ENCODE data around the gene STK35.
"Not testable (repeated sequence)": the region's sequence is repeated elsewhere in the genome, so short reads cannot be mapped to it uniquely, and the experiment has no call there.

Gene STK35

DNA sequence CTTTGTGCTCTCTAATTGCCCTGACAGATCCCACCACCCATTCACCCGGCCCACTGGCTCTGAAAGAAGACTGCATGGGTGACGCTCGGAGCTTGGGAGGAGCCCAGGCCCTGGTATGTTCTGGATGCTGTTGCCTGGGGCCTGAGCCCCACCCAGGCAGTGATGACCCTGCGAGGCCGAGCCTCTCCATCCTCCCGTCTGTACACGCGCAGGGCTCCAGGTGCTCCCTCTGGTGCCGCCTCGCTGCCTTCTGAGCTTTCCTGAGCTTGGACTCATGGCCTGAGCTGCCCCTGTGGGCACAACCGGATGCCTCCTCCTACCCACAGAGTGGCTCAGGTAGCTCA, 61.2 kb downstream of the STK35 start:
- no peak for DNase-seq (ENCODE audit: low read depth)

DNA sequence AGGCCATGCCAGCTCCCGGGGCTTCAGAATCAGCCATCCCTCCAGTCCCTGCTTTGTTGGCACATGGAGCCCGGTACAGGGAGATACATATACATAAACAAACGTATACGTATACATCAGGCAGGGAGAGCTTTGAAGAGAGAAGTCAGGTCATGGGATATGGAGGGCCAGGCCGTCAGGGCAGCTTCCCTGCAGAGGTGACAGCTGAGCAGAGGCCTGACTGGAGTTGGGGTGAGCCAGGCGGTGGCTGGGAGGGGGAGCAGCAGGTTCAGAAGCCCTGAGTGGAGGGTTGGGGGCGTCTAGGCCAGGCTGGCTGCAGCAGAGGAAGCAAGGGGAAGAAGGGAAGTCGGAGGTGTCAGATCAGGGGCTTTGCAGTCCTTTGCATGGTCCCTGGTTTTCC, 61.7 kb downstream of the STK35 start:
- no peak for DNase-seq (ENCODE audit: low read depth)

DNA sequence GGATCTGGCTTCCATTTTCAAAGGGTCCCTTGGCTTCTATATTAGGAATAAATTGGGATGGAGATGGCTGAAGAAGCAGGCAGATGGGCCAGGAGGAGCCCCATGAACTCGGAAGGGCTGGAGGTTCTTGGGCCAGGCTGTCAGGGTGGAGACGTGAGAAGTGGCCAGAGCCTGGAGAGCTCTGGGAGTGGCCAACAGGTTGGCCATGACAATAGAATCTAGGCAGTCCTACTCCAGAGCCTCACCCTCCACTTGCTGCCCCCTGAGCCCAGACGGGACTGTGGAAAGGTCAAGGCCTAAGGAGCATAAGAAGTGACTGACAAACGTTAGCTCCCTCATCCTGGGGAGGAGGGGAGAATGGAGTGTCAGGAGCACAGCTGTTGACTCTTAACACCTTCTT, 62.1 kb downstream of the STK35 start:
- DNase-seq (ENCODE audit: low read depth), result no peak

DNA sequence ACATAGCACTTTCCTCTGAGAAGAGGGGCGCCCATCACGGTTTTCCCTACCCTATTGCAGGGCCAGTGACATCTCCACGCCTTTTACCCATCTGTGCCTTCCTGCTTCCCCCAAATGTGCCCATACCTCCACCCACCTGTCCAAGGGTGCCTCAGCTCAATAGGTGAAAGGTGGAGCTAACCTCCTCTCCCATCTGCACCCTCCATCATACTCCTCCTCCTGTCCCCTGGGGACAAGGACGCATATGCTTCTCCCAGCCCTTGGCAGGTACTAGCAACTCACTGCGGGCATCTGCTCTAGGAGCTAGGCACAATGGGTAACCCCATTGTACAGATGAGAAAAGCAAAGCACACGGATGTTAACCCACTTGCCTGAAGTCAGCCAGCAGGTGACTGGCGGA, 62.8 kb downstream of the STK35 start:
- no peak for DNase-seq (ENCODE audit: low read depth)

DNA sequence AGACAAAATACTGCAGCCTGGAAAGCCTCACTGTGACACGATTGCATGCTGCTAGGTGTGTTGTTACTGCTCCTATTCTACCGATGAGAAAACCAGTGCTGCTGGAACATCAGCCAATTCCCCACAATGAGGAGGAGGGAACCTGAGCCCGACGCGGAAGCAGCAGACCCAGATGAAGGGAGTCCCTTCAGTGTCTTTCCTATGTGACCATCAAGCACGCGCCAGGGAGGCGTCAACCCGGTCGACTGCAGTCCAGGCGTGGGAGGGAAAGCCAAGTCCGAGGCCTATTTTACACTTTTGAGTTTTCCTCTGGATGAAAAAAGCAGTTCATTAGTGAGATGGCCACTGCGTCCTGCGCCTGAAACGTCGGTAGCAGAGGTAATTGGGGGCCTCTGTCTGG, 63.3 kb downstream of the STK35 start:
- no peak for DNase-seq (ENCODE audit: low read depth)

DNA sequence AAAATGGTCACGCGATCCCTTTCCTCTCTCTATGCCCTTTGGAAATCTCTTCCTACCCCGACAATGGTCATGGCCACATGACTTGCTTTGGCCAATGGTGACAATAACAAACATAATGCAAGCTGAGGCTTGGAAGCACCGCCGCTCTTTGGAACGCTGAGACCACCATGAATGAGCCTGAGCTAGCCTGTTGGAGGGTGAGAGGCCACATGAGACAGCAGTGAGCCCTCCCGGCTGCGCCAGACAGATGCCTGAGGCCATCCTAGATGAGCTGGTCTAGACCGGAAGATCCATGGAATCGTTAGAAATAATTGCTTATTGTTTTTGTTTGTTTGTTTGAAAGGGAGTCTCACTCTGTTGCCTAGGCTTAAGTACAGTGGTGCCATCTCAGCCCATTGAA, 64.2 kb downstream of the STK35 start:
- DNase-seq (ENCODE audit: low read depth), result no peak

DNA sequence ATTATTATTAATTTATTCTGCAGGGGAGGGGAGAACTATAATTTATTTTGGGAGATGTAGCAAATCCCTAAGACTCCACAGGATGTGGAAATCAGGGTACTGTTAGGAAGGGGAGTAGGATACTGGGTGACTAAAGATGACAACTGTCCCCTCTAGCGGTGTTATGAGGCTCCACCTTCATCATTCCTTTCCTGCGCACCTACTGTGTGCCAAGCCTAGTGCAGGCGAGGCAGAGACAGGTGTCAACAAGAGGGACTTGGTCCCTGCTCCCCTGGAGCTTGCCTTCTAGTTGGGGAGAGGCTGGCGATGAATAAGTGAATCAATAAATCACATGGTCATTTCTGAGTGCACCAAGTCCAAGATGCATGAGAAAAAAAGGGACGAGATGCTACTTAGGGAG, 65.5 kb downstream of the STK35 start:
- DNase-seq (ENCODE audit: low read depth), result no peak

DNA sequence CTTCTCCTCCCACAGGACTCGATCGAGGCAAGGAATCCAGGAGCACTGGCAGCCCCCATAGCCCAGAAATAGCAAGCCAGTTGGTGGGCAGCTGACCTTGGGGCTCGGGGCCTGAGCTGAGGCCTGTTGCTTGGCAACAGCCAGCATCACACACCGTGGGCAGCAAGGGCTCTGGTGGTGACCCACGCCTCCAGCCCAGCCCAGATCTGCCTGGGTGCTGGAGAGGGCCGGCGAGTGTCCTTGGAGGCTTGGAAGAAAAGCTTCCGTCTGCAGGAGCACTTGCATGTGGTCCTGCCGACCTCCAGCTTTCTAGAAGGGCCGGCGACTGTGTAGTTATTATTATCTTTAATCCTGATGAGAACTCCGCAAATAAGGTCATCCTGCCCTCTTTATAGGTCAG, 67.3 kb downstream of the STK35 start:
- no peak for DNase-seq (ENCODE audit: low read depth)

DNA sequence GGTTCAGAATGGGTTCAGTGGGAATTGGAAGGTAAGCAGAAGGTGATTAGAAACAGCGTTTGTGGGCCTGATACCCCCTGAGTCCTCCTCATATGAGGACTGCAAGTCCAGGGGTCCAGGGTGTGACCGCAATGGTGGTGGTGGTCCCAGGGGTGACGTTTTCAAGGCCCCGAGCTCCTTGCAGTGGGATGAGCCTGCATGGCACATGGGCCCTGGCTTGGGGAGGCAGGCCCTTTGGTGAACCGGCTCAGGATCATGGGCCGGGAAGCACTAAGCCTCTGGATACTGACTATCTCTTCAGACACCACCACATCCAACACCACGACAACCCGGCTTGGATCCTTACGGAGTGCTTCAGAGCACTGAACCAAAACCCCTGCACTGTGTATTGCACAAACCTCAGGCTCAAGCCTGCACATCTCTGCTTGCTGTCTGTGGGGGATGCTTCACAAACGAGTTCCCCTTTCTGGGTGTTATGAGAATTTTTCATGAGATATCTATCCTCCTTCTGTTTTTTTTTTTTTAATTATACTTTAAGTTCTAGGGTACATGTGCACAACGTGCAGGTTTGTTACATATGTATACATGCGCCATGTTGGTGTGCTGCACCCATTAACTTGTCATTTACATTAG, 67.9 kb downstream of the STK35 start:
- DNase-seq (ENCODE audit: low read depth), result no peak

DNA sequence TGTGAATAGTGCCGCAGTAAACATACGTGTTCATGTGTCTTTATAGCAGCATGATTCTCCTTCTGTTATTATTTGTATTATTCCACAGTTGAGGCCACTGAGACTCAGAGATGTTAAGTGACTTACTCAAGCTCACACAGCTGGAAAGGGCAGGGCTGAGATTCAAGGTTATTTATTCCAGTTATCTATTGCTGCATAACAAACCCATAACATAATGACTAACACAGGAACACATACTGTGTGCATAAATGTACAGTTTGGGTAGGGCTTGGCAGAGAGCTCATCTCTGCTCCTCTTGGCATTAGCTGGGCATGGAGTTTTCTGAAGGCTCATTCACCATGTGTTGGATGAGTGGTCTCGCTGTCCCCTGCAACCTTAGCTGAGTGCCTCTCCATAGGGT, 68.8 kb downstream of the STK35 start:
- DNase-seq (ENCODE audit: low read depth), result no peak

DNA sequence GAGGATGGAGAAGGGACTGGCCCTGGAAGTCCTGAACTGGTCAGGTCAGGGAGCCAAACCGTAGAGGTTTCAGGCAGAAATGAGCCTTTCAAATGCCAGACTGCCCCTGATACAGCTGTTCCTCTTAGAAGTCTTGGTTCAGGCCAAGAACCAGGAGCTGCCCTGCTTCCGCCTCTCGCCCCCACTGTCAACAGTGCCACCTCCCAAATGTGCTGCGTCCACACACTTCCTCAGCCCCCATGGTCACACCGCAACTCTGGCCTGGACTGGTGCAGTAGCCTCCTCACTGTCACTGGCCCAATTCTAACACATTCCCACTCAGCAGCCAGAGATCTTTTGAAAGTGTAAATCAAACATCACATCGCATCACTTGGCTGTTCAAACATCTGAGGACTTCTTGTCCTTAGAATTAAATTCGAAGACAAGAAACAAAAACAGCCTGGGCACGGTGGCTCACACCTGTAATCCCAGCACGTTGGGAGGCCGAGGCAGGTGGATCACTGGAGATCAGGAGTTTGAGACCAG, 69.7 kb downstream of the STK35 start:
- no peak for DNase-seq (ENCODE audit: low read depth)

DNA sequence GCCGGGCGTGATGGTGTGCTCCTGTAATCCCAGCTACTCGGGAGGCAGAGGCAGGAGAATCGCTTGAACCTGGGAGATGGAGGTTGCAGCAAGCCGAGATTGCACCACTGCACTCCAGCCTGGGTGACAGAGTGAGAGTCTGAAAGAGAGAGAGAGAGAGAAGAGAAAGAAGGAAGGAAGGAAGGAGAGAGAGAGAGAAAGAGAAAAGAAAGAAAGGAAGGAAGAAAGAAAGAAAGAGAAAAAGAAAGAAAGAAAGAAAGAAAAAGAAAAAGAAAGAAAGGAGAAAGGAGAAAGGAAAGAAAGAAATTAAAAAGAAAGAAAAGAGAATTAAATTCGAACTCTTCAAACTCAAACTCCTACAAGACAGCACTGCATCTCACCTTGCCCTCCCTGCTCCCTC, 70.2 kb downstream of the STK35 start:
- not testable (repeated sequence) for DNase-seq (ENCODE audit: low read depth)

DNA sequence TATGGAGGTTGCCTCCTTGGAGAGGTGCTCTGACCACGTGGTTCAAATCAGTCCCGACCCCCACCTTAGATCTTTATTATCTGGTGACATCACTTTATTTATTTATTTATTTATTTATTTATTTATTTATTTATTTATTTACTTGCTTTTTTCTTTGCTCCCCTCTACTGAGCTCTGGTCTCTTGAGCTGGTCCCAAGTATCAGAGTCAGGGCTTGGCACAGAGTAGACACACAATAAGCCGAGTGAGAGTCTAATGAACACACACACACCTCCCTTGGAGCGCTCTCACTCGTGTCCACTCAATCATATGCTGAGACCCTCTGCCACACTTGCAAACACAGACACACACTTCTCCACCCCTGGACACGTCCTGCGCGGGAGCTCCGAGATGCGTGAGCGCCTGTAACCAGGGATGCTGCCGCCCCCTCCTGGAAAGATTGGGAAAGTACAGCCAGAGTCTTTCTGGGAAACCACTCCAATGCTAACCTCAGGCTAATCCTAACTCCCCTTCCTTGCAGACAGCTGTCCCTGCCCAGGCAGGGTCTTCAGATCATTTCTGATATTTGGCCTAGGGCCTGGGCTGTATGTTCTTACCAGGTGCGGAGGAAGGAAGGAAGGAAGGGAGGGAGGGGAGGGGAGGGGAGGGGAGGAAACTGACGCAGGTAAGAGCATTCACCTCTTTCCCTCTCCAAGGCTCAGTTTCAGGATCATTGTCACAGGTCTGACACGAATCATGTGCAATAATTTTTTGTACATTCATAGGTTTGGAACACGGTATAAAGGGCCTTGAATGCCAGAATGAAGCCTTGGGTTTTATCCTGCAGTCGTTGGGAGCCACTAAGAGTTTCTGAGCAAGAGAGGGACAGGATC, 70.9 kb downstream of the STK35 start:
- no peak for DNase-seq (ENCODE audit: low read depth)

DNA sequence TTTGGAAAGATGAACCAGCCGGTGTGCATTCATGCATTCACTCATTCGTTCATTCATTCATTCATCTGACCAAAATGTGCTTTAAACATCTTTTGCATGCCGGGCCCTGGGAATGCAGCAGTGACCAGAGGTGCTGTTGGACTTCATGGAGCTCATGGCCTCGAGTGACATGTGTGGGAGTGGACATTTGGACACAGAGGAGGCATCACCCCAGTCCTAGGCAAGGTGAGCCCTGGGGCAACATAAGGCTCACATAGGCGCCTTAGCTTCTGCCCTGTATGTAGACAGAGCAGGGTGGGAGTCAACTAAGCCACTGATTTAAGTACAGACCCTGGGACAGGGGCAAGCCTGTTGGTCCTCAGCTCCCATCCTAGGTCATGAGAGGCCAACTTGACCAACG, 71.6 kb downstream of the STK35 start:
- DNase-seq (ENCODE audit: low read depth), result no peak

DNA sequence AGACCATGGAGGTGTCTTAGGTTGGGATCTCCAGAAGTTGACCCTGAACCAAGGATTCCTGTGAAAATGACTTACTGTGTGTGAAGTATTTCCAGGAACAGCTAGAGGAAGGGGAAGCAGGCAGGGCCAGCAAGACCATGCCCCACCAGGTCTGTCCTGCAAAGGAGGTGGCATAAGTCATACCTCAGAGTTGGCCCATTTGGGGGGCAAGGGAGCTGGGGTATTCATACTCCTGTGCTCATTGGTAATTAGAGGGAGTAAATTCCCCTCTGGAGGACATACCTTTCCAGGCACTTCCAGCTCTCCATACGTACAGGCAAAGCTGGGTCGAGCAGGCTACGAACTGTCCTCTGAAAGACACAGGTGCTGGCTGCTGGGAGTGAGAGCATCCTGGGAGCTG, 72.4 kb downstream of the STK35 start:
- no peak for DNase-seq (ENCODE audit: low read depth)

DNA sequence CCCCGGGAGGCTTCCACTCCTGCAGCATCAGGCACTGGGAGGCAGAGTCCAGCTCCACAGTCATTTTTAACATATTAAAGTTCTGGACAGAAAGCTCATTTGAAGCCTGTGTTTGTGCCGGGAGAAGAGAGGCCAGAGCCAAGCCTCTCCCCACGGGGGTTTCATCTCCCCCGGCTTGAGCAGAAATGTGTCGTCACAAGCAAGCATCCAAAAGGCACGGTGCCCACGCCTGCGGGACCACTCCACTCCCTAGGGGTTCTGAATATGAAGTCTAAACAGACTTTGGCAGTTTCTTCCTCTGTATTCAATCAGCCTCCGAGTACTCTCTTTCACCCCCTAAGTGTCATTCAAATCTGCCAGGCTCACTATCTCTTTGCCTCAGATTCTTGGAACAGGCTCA, 75.3 kb downstream of the STK35 start:
- DNase-seq (ENCODE audit: low read depth), result no peak

DNA sequence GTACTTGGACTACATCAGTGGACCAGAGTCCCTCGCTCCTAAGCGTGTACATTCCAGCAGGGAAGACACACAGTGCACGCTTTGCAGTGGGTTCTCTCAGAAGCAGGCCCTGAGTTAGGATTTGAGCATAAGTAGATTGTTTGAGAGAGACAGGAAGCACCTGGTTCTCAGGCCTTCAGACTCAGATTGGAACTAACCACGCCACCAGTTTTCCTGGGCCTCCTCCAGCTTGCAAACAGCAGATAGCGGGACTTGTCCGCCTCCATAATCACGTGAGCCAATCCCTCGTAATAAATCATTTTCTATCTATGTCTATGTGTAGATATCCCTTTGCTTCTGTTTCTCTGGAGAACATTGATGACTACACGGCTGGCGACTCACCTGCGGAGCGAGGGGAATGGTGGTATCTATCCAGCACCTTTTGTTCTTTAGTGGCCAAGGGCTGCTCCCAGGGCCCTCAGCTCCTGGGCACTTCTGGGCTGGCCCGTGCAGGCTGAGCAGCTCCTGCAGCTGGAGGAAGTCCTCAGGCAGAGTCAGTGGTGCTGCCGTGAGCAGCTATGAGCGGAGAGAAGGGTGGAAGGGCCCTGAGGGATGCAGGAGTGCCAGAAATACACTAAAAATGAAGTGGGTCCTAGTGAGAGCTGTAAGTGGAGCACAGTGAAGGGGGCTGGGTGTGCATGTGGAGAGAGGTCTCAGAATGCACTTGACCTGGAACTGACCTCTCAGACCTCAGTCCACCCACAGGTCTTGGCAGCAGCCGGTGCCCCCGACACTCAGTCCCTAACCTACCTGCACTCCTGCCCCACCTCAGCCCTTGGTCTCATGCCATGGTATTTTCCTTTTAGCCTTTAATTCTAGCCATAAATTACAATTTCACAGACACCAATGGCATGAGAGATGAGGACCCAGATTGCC, 76.9 kb downstream of the STK35 start:
- DNase-seq (ENCODE audit: low read depth), result no peak

DNA sequence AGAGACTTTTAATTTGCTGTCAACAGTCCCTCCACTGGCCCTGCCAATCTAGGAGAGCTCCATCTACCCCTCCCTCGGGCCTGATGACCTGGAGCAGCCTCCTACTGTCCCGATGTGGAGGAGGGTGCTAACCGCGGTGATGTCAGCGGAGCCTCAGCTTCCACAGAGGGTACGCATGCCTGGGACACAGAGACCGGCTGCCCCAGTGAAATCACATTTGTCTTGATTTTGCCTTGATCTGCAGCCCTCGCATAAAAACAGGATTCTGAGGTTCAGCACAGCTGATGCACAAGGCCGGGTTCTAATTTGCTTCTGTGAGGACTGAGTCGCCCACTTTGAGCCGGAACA, 77.6 kb downstream of the STK35 start:
- DNase-seq (ENCODE audit: low read depth), result no peak

DNA sequence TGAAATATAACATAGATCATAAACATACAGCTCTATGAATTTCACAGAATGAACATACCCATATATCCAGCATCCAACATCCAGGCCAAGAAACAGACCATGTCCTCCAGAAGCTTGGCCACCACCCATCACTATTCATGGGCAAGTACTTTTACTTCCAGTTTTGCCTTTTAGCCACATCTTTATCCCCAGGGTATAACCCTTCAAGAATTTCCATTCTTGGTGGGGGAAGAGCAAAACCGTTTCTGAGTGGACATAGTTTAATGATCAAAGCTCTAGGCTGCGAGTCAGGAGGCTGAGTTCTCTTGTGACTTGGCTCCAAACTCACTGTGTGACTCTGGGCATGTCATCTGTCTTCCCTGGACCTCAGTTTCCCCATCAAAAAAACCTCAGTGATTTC, 78.3 kb downstream of the STK35 start:
- no peak for DNase-seq (ENCODE audit: low read depth)

DNA sequence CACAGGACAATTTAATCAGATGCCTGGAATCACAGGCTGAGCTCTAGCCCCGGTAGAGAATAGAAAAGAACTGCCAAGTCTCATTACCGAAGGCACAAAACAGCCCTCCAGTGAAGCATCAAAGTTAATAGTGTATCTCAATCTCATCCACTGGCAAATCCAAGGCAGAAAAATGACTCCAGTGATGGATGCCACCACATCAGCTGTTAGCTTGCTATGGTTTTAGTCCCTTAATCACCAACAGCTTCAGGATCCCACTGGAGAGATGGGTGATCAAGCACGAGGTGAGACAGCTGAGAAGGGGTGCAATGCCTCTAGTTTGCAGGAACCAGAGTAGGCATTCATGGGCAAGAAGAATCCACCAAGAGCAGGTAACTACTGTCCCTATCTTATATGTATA, 81.8 kb downstream of the STK35 start:
- no peak for DNase-seq (ENCODE audit: low read depth)

DNA sequence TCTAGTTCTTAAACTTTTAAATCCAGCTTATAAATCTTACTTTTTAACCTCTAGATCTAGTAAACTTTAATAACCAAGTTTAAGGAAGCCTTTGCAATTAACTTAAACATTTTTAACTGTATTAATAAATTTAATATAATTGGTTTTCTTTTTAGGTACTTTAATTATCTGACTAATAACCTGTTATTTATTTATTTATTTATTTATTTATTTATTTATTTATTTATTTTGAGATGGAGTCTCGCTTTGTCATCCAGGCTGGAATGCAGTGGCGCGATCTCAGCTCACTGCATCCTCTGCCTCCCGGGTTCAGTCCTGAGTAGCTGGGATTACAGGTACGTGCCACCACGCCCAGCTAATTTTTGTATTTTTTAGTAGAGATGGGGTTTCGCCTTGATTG, 83.3 kb downstream of the STK35 start:
- not testable (repeated sequence) for DNase-seq (ENCODE audit: low read depth)

DNA sequence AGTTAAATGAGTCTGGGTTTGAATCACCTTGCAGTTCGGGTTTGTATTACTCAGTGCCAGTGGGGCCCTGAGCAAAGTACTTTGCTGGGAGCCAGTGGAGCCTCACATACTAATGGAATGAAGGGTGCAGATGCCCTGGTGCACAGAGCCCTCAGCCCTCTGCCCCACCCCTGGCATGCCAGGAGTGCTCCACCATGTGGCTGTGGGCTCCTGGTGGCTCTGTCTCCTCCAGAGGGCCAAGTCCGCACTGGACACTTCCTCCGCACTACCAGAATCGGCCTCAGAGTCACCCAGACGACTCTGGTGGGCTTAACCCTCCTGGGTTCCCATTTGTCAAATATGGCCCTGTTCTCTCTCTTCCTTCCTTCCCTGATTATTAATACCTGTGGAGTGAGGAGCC, 94.0 kb downstream of the STK35 start:
- DNase-seq (ENCODE audit: low read depth), result no peak

DNA sequence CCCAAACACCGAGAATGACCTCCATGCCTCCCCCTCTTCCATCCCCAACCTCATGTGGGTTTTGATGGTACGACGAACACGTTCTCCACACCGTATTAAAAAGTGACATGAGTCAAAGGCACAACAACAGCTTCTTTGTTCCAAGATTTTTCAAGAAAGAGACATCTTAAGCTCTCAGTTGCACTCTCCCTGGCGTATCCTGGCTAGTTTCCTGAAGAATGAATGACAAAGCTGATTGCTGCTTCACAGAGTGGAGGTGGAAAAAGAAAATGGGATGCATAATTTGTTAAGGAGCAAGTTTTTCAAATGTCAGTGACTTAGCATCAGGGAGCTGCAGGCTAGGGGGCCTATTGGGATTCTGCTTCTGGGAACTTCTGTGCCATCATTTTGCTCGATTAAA, 95.5 kb downstream of the STK35 start:
- DNase-seq (ENCODE audit: low read depth), result no peak

Measured in GM04503 (cell line).